Activated CD4-positive, alpha-beta T cell treated with anti-CD3 and anti-CD28 coated beads for 36 hours (primary cell): ENCODE measurements around the gene C16orf54. TPM values are rescaled to one million over a fixed set of nuclear protein-coding genes. Genes with fewer than 3 reads are reported as not detected.
A peak's percentile ranks its signal among the peaks of the same experiment; 100 is the strongest.
"Not testable (repeated sequence)": the region's sequence is repeated elsewhere in the genome, so short reads cannot be mapped to it uniquely, and the experiment has no call there.

Source experiments
- ATAC-seq: fragments of 200-7000 bp; cut with Tn5 transposase; one replicate; pipeline ENCODE4 v1.10.0; 2021; ENCODE audit warnings: mild to moderate bottlenecking, moderate library complexity
- CTCF ChIA-PET: fragments of 350-600 bp; sonication (Branson Sonifier 250); formaldehyde crosslinking; loops from one replicate; lab custom pipeline; 2021; ENCODE audit warnings: antibody characterized with exemption; lab: Charles Lee
- POLR2A ChIA-PET: fragments of 350-600 bp; sonication (Branson Sonifier 250); formaldehyde crosslinking; loops from one replicate; lab custom pipeline; 2021; ENCODE audit warnings: antibody characterized with exemption, inconsistent platforms; lab: Charles Lee
- DNase-seq: peaks from one replicate; pipeline ENCODE4 v3.0.0-alpha.2; 2020
- H3K27ac Mint-ChIP-seq: one replicate; pipeline ENCODE4 v1.8.0; 2021; ENCODE audit warnings: mixed read lengths
- H3K27me3 Mint-ChIP-seq: one replicate; pipeline ENCODE4 v1.8.0; 2021; ENCODE audit warnings: mixed read lengths
- H3K36me3 Mint-ChIP-seq: one replicate; pipeline ENCODE4 v1.8.0; 2021; ENCODE audit warnings: low read depth, mixed read lengths
- H3K4me1 Mint-ChIP-seq: one replicate; pipeline ENCODE4 v1.8.0; 2021; ENCODE audit warnings: mixed read lengths
- H3K4me3 Mint-ChIP-seq: one replicate; pipeline ENCODE4 v1.8.0; 2021; ENCODE audit warnings: mild to moderate bottlenecking, moderate library complexity, mixed read lengths
- H3K9me3 Mint-ChIP-seq: one replicate; pipeline ENCODE4 v1.8.0; 2021; ENCODE audit warnings: low read depth, mixed read lengths
- intact Hi-C, 2 experiments: fragments of 100-400 bp; cut with DNase I in 1 of 2; cut with micrococcal nuclease in 1 of 2; formaldehyde crosslinking; loops; one replicate each; pipeline versions ENCODE4 v1.14.2 to v1.15.1; 2022 to 2024; cut with DNase I, micrococcal nuclease
- total RNA-seq, 2 experiments: library from RNA; stranded (reverse); gene quantifications; one replicate each; pipeline ENCODE4 v1.2.3, GENCODE V29; 2021

The C16orf54 gene, protein sequence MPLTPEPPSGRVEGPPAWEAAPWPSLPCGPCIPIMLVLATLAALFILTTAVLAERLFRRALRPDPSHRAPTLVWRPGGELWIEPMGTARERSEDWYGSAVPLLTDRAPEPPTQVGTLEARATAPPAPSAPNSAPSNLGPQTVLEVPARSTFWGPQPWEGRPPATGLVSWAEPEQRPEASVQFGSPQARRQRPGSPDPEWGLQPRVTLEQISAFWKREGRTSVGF
- total RNA-seq, result 10 to 100 TPM; 21.3 to 22.0 TPM

DNA sequence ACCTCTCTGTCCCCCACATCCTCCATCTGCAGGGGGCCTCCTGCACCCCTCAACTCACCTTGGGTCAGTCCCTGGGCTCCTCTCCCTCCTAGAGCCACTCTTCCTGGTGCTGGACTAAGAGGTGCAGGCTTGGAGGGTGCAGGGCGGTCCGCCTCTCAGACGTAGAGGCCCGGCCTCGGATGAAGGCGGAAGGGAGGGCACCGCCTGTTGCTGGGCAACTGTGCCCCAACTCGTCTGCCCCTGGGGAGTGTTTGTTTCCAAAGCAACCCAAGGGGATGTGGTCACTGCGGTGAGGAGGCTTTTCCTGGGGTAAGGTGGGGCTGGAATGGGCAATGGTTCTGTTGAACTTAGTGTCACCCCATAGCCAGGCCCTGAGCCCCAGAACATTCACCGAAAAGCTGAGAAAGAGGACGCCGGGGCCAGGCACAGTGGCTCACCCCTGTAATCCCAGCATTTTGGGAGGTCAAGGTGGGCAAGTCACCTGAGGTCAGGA, at the start of gene C16orf54:
Gene C16orf54, minus strand, starts transcription at position 138 of the 493 bp plus-strand sequence. CDS start 1,039 bp downstream, outside the sequence.
- DNase-seq (peak; percentile 93), ATAC-seq (peak; percentile 78)
- no peaks in the 10 kb centered on the region for H3K27me3 Mint-ChIP-seq
- peaks cover 32% of the 10 kb centered on the region for H3K36me3 Mint-ChIP-seq
- ChIA-PET POLR2A (interaction anchor here (0.7 to 1.6 kb wide), 6 partner anchors 9 to 82 kb away, joined by 3 to 7 read pairs (median 4); no protein-coding TSS in a partner anchor), CTCF (interaction anchor here (0.7 to 4.0 kb wide), 5 partner anchors 11 to 71 kb away, joined by 4 to 16 read pairs (median 4); no protein-coding TSS in a partner anchor)
- peak within 1 kb of the TSS; percentile 97 for H3K27ac Mint-ChIP-seq
- peak within 1 kb of the TSS; percentile 97 for H3K4me3 Mint-ChIP-seq
- no peaks in the 10 kb centered on the region for H3K9me3 Mint-ChIP-seq
- intact Hi-C loops, result loop anchor here (1.0 to 10.0 kb wide), 7 partner anchors 14 to 721 kb away; partner anchors contain the start of genes KIF22 (in 2 of the 2) and TAOK2 (in 1 of the 2)
- peaks cover 59% of the 10 kb centered on the region for H3K4me1 Mint-ChIP-seq

DNA sequence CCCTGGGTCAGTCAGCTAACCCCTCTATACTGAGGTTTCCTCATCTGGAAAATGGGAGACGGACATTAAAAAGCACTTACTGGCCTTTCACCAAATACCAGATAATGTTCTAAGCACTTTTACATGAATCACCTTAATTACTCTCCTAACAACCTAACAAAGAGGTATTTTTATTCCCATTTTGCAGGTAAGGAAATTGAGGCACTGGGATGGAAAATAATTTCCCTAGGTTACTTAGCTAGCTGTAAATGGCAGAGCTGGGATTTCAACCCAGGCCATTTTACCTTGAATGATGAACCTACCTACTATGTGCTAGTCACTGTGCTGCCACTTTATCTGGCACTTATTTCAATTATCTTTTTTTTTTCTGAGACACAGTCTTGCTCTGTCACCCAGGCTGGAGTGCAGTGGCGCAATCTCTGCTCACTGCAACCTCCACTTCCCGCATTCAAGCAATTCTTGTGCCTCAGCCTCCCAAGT, 48.5 kb upstream of the C16orf54 start:
- ATAC-seq, result no peak
- POLR2A ChIA-PET, result interaction anchor here (0.6 to 0.7 kb wide), 3 partner anchors 38 to 248 kb away, joined by 3 to 6 read pairs (median 5); no protein-coding TSS in a partner anchor
- Mint-ChIP-seq H3K27ac (no peak overlapping the region), H3K4me3 (no peak overlapping the region), H3K36me3 (peaks cover 68% of the 10 kb centered on the region), H3K27me3 (no peaks in the 10 kb centered on the region), H3K9me3 (no peaks in the 10 kb centered on the region), H3K4me1 (peaks cover 26% of the 10 kb centered on the region)
- DNase-seq, result no peak
- intact Hi-C loops, result no loop called here
- CTCF ChIA-PET, result interaction anchor here (0.7 to 2.9 kb wide), 4 partner anchors 9 to 345 kb away, joined by 3 to 14 read pairs (median 6); no protein-coding TSS in a partner anchor

DNA sequence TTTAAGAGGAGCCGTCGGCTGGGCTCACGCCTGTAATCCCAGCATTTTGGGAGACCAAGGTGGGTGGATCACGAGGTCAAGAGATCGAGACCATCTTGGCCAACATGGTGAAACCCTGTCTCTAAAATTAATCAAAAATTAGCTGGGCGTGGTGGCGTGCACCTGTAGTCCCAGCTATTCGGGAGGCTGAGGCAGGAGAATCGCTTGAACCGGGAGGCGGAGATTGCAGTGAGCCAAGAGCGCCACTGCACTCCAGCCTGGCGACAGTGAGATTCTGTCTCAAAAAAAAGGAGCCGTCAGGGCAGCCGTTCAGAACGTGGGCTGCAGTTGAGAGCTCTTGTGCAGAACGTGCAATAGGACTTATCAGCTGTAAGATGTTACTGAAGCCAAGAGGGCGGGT, 47.4 kb upstream of the C16orf54 start:
- DNase-seq, H3K27me3 Mint-ChIP-seq, H3K27ac Mint-ChIP-seq, ATAC-seq, H3K9me3 Mint-ChIP-seq, H3K4me3 Mint-ChIP-seq, intact Hi-C loops: not testable (repeated sequence)
- POLR2A ChIA-PET, result interaction anchor here (0.5 to 0.7 kb wide), 2 partner anchors 61 to 131 kb away, joined by 4 read pairs; no protein-coding TSS in a partner anchor
- peaks cover 57% of the 10 kb centered on the region for H3K36me3 Mint-ChIP-seq
- peaks cover 26% of the 10 kb centered on the region for H3K4me1 Mint-ChIP-seq
- CTCF ChIA-PET, result interaction anchor here (1.5 to 2.9 kb wide), 3 partner anchors 8 to 93 kb away, joined by 5 to 14 read pairs (median 7); no protein-coding TSS in a partner anchor

DNA sequence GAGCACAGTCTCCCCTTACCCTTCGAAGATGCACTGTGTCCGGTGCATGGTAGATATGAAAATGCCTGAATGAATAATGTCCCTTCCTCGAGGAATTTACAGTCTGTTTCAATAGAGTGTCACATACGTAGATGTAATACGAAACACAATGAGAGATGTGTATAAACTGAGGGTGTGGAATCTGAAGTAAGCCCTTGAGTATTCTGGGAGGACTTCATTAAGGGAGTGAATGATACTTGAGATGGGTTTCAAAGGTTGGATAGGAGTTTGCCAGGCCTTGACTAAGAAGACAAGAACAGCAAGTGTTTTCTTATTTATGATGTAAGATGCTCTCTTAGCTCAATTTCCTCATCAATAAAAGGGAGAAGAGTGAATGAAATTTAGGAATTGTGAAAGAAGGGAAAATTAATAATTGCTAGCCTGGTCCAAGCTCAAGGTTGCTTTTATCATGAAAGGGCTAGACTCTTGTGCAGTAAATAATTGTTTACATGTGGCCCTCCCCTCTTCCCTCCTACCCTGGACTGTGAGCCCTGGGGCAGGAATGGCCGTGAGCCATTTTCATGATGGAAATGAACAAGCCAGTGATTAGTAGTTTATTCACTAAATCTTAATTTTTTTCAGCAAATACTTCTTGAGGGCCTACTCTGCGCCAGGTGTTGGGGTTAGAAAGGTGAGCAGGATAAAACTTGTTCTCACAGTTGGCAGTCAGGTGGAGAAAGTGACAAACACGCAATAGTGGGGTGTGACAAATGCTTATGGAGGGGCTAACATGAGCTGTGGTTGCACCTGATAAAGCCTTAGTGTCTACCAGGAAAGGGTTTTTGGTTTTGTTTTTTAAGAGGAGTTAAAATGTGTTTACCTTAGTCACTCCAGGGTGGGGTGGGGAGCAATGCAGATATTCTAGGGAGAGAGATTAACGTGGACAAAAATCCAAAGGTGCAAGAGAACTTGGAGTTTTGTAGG, 46.3 kb upstream of the C16orf54 start:
- intact Hi-C loops, result loop anchor here in 1 of 2 experiments (2.0 kb wide), 1 partner anchor 37 kb away; no protein-coding TSS in a partner anchor
- POLR2A ChIA-PET, result no interaction called here
- DNase-seq (no peak), ATAC-seq (no peak)
- peak overlapping the region; percentile 91 for H3K4me3 Mint-ChIP-seq
- peaks cover 51% of the 10 kb centered on the region for H3K36me3 Mint-ChIP-seq
- CTCF ChIA-PET, result interaction anchor here (0.5 to 4.3 kb wide), 3 partner anchors 11 to 75 kb away, joined by 3 to 23 read pairs (median 3); no protein-coding TSS in a partner anchor
- peaks cover 26% of the 10 kb centered on the region for H3K4me1 Mint-ChIP-seq
- peak overlapping the region; percentile 97 for H3K27ac Mint-ChIP-seq
- no peaks in the 10 kb centered on the region for H3K9me3 Mint-ChIP-seq
- H3K27me3 Mint-ChIP-seq, result no peaks in the 10 kb centered on the region

DNA sequence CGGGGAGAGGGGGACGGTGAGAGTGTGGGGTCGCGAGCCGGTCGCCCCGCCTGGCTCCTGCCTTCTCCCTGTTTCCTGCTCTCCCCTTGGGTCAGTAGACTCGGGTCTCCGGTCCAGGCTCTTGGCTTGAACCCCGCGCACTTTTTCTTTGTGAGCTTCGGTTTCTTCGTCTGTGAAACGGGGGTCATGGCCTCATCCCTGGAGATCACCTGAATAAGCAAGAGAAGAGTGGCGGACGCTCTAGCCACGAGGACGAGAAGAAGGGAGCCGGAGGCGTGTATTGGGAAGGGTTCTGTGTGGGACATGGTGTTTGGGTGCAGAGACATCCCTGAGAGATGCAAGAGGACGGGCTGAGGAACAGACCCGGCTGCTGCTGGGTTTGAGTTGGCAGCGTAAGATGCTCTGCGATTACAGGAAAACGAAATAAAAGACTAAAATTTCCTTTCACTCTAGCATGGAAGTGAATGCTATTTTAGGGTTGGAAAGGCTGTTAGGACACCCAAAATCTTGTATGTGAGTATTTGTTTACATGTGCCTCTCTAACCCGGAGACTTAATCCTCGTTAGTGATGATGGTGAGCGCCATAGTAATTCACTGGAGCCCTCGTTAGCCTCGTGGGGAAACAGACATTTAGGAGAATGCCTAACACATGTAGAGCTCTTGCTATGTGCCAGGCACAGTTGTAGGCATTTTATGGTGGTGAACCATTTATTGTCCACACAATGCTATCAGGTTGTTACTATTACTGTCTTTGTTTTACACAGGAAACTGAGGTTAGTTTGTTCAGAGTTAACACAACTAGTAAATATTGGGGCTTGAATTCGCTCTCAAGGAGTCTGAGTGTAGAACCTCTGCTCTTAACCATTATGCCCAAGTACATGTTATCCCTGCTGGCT, 45.4 kb upstream of the C16orf54 start:
- H3K36me3 Mint-ChIP-seq, result peaks cover 43% of the 10 kb centered on the region
- no peaks in the 10 kb centered on the region for H3K9me3 Mint-ChIP-seq
- no peaks in the 10 kb centered on the region for H3K27me3 Mint-ChIP-seq
- peak overlapping the region; percentile 91 for H3K4me3 Mint-ChIP-seq
- peak; percentile 25 for DNase-seq
- peak overlapping the region; percentile 97 for H3K27ac Mint-ChIP-seq
- ChIA-PET CTCF (interaction anchor here (0.7 to 4.3 kb wide), 18 partner anchors 12 to 241 kb away, joined by 3 to 23 read pairs (median 4); partner anchors contain the start of genes KCTD13, MVP and PAGR1), POLR2A (interaction anchor here (0.5 to 2.2 kb wide), 5 partner anchors 12 to 59 kb away, joined by 5 to 21 read pairs (median 9); no protein-coding TSS in a partner anchor)
- ATAC-seq, result no peak
- peaks cover 26% of the 10 kb centered on the region for H3K4me1 Mint-ChIP-seq
- intact Hi-C loops, result loop anchor here (1.0 to 2.0 kb wide), 16 partner anchors 14 to 274 kb away; partner anchors contain the start of genes ALDOA (in 1 of the 2), CDIPT (in 1 of the 2), INO80E (in 1 of the 2) and KCTD13 (in 1 of the 2)

DNA sequence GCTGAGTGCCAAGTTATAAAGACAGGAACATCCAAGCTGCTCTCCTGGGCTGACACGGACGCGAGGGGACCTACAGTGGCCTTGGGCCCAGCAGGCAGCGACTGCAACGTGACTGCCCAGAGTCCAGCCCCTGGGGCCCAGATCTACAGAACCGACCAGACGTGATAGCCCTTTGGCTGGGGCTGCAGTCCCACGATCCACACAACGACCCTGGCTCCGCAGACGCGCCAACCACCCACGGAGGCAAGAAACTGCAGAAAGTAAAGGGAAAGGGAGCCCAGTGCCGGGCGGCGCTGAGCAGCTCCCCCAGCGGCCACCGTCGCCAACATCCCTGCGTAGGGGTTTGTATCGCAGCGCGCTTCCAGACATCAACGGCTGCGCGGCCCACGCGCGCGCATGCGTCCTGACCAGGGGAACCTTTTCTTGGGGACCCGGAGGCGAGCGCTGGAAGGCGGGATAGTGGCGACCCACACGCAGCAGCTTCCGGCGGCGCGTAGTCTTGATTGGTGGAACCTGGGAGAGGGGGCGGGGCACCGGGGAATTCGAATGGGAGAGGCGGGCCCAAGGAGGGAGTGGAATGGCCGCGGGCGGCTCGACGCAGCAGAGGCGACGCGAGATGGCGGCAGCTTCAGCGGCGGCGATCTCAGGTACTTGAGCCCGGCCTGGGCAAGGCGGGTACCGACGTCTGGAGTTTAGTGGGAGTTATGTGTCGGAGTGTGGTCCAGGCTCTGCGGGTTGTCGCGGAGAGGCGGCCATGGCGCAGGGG, 44.6 kb upstream of the C16orf54 start, which contains the start of gene KIF22:
Gene KIF22, plus strand, starts transcription at position 569 of the 766 bp plus-strand sequence. Its CDS starts 9 bp downstream, at position 578.
- Mint-ChIP-seq H3K4me1 (peaks cover 30% of the 10 kb centered on the region), H3K4me3 (peak within 1 kb of the TSS; percentile 91), H3K27me3 (no peaks in the 10 kb centered on the region), H3K9me3 (no peaks in the 10 kb centered on the region), H3K27ac (peak within 1 kb of the TSS; percentile 97), H3K36me3 (peaks cover 39% of the 10 kb centered on the region)
- CTCF ChIA-PET, result interaction anchor here (0.6 to 4.3 kb wide), 27 partner anchors 13 to 339 kb away, joined by 3 to 23 read pairs (median 4); partner anchors contain the start of genes KCTD13, MVP and PAGR1
- peak; percentile 100 for DNase-seq
- ATAC-seq, result peak; percentile 95
- POLR2A ChIA-PET, result interaction anchor here (0.5 to 2.2 kb wide), 11 partner anchors 10 to 111 kb away, joined by 3 to 21 read pairs (median 6); partner anchors contain the start of gene MAZ
- intact Hi-C loops, result loop anchor here (1.0 to 2.0 kb wide), 16 partner anchors 15 to 275 kb away; partner anchors contain the start of genes ALDOA (in 1 of the 2), CDIPT (in 1 of the 2), INO80E (in 1 of the 2) and KCTD13 (in 1 of the 2)

DNA sequence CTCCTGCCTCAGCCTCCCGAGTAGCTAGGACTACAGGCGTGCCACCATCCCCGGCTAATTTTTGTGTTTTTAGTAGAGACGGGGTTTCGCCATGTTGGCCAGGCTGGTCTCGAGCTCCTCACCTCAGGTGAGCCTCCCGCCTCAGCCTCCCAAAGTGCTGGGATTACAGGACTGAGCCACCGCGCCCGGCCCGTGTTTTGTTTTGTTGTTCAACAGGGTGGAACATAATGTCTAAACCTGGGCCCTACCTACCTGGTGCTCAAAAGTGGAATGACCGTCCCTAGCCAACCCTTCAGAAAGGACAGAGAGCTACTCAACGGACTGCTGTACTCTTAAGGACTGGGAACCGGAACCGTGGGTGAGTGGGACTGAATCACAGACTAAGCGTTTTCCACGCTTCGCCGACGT, 44.0 kb upstream of the C16orf54 start:
- Mint-ChIP-seq H3K4me1 (peaks cover 36% of the 10 kb centered on the region), H3K27ac (peak overlapping the region; percentile 97), H3K36me3 (peaks cover 36% of the 10 kb centered on the region), H3K9me3 (no peaks in the 10 kb centered on the region), H3K4me3 (peak overlapping the region; percentile 91), H3K27me3 (no peaks in the 10 kb centered on the region)
- DNase-seq, result peak; percentile 11
- ChIA-PET POLR2A (interaction anchor here (0.5 to 2.2 kb wide), 11 partner anchors 10 to 110 kb away, joined by 3 to 21 read pairs (median 6); partner anchors contain the start of gene MAZ), CTCF (interaction anchor here (0.6 to 4.3 kb wide), 24 partner anchors 14 to 339 kb away, joined by 3 to 23 read pairs (median 4); partner anchors contain the start of genes MVP and PAGR1)
- ATAC-seq, result no peak
- intact Hi-C loops, result loop anchor here (1.0 to 2.0 kb wide), 16 partner anchors 16 to 276 kb away; partner anchors contain the start of genes ALDOA (in 1 of the 2), CDIPT (in 1 of the 2), INO80E (in 1 of the 2) and KCTD13 (in 1 of the 2)

DNA sequence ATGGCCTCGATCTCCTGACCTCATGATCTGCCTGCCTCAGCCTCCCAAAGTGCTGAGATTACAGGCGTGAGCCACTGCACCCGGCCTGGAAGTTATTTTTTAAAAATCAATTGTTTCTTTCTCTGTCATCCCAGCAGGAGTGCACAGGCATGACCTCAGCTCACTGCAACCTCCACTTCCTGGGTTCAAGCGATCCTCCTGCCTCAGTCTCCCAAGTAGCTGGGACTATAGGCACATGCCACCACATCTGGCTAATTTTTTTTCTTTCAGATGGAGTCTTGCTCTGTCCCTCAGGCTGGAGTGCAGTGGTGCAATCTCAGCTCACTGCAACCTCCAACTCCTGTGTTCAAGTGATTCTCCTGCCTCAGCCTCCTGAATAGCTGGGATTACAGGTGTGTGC, 41.4 kb upstream of the C16orf54 start:
- DNase-seq, H3K27me3 Mint-ChIP-seq, ATAC-seq, H3K9me3 Mint-ChIP-seq, H3K4me3 Mint-ChIP-seq, H3K27ac Mint-ChIP-seq, intact Hi-C loops: not testable (repeated sequence)
- Mint-ChIP-seq H3K4me1 (peaks cover 32% of the 10 kb centered on the region), H3K36me3 (peaks cover 16% of the 10 kb centered on the region)
- ChIA-PET CTCF (interaction anchor here (1.0 to 2.4 kb wide), 3 partner anchors 10 to 75 kb away, joined by 4 to 8 read pairs (median 8); no protein-coding TSS in a partner anchor), POLR2A (interaction anchor here (1.1 kb wide), 1 partner anchor 32 kb away, joined by 3 read pairs; no protein-coding TSS in a partner anchor)
